ENCODE data around the gene CYP4F22.

- TF ChIP-seq, protein P1, sequence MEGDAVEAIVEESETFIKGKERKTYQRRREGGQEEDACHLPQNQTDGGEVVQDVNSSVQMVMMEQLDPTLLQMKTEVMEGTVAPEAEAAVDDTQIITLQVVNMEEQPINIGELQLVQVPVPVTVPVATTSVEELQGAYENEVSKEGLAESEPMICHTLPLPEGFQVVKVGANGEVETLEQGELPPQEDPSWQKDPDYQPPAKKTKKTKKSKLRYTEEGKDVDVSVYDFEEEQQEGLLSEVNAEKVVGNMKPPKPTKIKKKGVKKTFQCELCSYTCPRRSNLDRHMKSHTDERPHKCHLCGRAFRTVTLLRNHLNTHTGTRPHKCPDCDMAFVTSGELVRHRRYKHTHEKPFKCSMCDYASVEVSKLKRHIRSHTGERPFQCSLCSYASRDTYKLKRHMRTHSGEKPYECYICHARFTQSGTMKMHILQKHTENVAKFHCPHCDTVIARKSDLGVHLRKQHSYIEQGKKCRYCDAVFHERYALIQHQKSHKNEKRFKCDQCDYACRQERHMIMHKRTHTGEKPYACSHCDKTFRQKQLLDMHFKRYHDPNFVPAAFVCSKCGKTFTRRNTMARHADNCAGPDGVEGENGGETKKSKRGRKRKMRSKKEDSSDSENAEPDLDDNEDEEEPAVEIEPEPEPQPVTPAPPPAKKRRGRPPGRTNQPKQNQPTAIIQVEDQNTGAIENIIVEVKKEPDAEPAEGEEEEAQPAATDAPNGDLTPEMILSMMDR (IDR thresholded peaks at IDR 0.05): no peak
- TF ChIP-seq POLR2A (IDR thresholded peaks at IDR 0.05): no peak
Measured at GRCh38 chr19:15591796-15592195, 83.5 kb downstream of the CYP4F22 start.

Measured in thyroid gland (tissue), 4 donors.